B cell (primary cell): ENCODE results near the gene CLCN1.

Experiments
- CTCF ChIP-seq: fragments of 200-600 bp; IDR thresholded peaks from one replicate; pipeline ENCODE4 v1.8.0; 2022; ENCODE audit warnings: antibody characterized with exemption, mild to moderate bottlenecking
- EZH2 ChIP-seq: IDR thresholded peaks from 2 replicates; pipeline ENCODE4 v1.6.1; 2012; ENCODE audit warnings: borderline replicate concordance, low read depth, mild to moderate bottlenecking, moderate library complexity, low read length; ENCODE audit not compliant: insufficient read depth, poor library complexity, severe bottlenecking

GRCh38 chr7:143390104-143390772 is 74.3 kb downstream of the CLCN1 start:
- no peak for TF ChIP-seq EZH2
- TF ChIP-seq CTCF, result no peak
